Cardiac fibroblast (primary cell): ENCODE measurements around the gene HIBCH.
"Not testable (repeated sequence)": the region's sequence is repeated elsewhere in the genome, so short reads cannot be mapped to it uniquely, and the experiment has no call there.

Experiments used
- DNase-seq, 2 donors: peaks; one replicate each; pipeline versions ENCODE4 v3.0.0 to v3.0.0-alpha.2; 2010; ENCODE audit warnings: low read depth in 2 of 2
- H3K4me3 ChIP-seq, 2 donors: replicated peaks in 1 of 2; 1 replicate in 1 of 2; 2 replicates in 1 of 2; pipeline ENCODE4 v1.5.1; 2011; ENCODE audit warnings: low read depth in 2 of 2, low read length in 2 of 2, mild to moderate bottlenecking in 2 of 2, moderate library complexity in 1 of 2
- TF ChIP-seq, protein P1 (sequence below): IDR thresholded peaks from one replicate; pipeline ENCODE4 v1.5.1; 2011; ENCODE audit warnings: low read depth, mild to moderate bottlenecking, low read length, inconsistent platforms

HIBCH gene

GRCh38 chr2:190165491-190165890, 154.1 kb downstream of the HIBCH start:
- DNase-seq: no peak
- H3K4me3 ChIP-seq: no peak overlapping the region
- TF ChIP-seq, protein P1, sequence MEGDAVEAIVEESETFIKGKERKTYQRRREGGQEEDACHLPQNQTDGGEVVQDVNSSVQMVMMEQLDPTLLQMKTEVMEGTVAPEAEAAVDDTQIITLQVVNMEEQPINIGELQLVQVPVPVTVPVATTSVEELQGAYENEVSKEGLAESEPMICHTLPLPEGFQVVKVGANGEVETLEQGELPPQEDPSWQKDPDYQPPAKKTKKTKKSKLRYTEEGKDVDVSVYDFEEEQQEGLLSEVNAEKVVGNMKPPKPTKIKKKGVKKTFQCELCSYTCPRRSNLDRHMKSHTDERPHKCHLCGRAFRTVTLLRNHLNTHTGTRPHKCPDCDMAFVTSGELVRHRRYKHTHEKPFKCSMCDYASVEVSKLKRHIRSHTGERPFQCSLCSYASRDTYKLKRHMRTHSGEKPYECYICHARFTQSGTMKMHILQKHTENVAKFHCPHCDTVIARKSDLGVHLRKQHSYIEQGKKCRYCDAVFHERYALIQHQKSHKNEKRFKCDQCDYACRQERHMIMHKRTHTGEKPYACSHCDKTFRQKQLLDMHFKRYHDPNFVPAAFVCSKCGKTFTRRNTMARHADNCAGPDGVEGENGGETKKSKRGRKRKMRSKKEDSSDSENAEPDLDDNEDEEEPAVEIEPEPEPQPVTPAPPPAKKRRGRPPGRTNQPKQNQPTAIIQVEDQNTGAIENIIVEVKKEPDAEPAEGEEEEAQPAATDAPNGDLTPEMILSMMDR: no peak

DNA sequence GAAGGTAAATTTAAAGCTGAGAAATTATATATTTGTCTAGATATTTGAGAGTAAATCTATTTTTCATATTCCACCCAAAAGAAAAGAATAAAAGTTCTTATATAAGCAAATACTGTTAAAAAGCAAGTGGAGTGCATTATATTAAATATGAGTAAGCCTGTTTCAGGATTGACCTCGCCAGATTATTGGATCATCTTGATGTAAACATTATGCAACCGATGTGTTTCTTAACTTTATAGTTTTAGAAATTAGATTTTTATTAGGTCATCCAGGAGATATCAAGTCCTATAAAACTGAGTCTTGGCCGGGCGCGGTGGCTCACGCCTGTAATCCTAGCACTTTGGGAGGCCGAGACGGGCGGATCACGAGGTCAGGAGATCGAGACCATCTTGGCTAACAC, 156.8 kb downstream of the HIBCH start:
- TF ChIP-seq, protein P1: no peak
- no peak overlapping the region for H3K4me3 ChIP-seq
- no peak for DNase-seq

DNA sequence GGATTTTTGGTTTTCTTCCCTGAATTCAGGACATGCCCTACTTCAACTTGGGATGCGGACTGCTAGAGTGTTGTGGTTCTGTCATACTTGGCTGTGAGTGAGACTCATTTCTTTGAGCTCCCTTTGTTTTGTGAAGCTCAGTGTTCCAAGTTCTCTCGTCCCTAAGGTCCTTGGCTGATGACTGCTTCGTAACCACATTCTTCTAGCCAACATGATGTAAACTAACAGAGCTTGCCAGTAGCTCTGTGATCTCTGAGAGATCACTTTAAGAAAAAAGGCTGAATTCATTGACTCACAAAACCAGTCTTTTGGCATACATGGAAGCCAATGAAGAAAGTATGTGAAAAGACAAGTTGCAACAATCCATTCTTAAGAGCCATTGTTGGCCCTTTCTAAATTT, 160.2 kb downstream of the HIBCH start:
- DNase-seq: peak; percentile 85 to 91
- no peak overlapping the region for H3K4me3 ChIP-seq
- TF ChIP-seq, protein P1: no peak

DNA sequence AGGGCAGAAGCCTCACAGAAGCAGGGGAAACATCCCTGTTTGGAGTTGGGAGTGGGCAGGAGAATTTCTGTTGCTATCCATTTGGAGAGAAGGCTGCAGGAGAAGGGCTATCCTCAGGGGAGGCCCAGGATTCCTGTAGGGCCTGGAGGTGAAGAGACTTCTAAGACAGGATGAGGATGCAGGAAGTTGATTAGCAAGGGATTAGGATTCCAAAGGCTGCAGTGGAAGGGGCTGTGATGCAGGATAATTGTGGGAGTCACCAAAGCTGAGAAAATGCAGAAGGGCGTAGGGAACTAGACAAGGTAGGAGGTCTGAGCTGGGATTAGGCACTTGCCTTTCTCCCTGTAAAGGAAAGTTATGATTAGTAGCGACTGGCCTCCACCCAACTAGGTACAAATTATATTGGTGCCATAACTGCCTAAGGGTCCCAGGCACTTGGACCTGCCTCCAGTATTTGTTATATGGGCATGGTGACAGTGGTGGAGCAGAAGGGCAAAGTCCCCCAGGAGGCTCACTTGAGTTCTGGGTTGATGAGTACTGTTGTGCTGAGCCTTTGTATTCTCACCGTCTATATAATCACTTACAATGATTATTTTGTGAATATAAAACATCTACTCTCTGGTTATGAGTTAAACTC, 160.7 kb downstream of the HIBCH start:
- no peak overlapping the region for H3K4me3 ChIP-seq
- no peak for DNase-seq
- TF ChIP-seq, protein P1: no peak

DNA sequence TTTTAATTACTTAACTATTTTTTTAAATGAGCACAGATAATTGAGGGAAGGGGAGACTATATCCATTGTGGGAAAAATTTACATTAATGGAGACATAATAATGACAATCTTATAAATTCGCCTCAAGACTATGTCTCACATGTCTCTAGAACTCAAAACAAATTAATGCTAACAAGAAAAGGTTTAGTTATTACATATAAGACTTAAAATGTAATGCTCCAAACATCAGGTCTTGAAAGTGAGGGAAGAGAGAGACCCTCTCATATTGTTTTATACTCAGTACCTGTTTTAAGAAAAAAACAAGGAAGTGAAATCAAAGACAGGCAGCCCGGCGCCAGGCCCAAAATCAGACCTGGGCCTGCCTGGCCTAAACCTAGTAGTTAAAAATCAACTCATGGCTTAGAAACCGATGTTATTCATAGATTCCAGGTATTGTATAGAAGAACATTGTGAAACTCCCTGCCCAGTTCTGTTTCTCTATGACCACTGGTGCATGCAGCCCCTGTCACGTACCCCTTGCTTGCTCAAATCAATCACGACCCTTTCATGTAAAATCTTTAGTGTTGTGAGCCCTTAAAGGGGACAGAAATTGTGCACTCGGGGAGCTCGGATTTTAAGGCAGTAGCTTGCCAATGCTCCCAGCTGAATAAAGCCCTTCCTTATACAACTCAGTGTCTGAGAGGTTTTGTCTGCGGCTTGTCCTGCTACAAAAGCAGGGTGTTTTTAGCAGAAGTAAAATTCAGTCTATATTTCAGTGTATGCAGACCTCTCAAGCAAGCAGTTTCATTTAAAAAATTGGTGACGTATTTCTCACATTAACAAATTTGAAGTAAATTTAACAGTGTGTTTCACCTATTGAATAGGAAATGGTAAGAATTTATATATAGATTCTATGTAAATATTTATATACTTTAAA, 161.8 kb downstream of the HIBCH start:
- not testable (repeated sequence) for H3K4me3 ChIP-seq, DNase-seq

DNA sequence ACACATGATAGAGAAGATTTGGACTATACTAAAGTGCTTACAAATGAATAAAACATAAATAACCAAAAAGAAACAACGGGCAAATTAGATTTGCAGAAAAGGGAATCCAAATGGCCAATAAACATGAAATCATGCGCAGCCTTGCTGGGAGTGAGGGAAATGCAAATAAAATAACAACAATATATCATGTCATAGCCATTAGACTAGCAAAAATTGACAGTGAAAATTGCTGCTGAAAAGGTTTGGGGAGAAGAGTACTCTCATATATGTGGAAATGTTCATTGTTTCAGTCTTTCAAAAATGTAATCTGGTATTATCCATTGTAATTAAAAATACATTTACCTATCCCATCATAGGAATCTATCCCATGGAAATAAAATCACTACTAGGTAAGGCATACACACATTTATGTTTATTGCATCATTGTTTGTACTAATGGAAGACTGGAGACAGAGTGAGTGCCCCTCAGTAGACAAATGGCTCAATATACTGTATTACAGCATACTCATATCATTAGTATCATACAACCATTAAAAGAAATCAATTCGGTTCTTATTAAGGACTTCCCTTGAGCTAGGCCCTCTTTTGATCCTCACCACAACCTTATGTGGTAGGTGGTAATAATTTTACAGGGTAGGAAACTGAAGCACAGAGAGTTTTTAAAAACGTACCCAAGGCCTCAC, 163.0 kb downstream of the HIBCH start:
- DNase-seq: no peak
- TF ChIP-seq, protein P1: no peak
- H3K4me3 ChIP-seq: no peak overlapping the region
